ENCODE results near the gene TAS1R1. TPM values are rescaled to one million over a fixed set of nuclear protein-coding genes. Genes with fewer than 3 reads are reported as not detected.
A peak's percentile ranks its signal among the peaks of the same experiment; 100 is the strongest.

Gene TAS1R1
- total and polyA plus RNA-seq, 10 of the 15 experiments (the other 5 are each of a cell fraction or from before 2014, with no cell fraction given) = 0.03 to 0.06 (median 0.04) TPM; not detected in 7

DNA sequence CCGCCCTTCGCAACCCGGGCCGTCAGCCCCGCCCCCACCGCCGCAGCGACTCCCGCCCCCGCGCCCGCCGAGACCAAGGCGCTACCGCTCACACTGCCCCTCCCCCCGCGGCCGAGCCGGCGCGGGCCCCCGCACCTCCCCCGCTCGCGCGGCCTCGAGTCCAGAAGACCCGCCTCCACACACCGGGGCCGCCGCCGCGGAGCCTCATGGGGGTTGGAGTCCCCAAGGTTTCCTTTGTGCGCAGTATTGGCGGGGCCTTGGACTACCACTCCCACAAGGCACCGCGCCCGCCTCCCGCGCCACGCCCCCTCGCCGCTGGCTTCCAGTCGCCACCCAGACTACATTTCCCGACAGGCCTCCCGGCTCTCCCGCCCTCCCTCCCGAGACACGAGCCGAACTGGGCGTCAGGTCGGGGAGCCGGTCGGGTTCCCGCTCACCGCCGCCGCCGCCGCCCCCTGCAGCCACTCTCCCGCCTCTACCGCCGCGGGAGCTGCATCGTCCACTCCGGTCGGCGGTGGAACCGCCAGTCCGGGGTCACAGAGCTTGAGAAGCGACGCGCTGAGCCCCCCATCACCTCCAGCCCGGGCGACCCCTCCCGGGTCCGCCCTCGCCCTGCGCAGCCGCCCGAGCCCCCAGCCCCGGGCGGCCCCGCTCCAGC, 58.4 kb downstream of the TAS1R1 start, which contains the start of gene PHF13 (continued):
- TF ChIP-seq ZBTB33 (IDR thresholded peaks at IDR 0.05) = no peak
- peak; percentile 33 for TF ChIP-seq RUNX3 (IDR thresholded peaks at IDR 0.05; ENCODE audit: low read length)
- no peak for TF ChIP-seq NFIC (IDR thresholded peaks at IDR 0.05; ENCODE audit: low read depth, low read length)
- TF ChIP-seq ATF7 (IDR thresholded peaks at IDR 0.05; ENCODE audit: low read depth) = no peak
- TF ChIP-seq MEF2B (IDR thresholded peaks at IDR 0.05; ENCODE audit: partially characterized antibody, poor library complexity, severe bottlenecking) = no peak
- TF ChIP-seq IRF4 (IDR thresholded peaks at IDR 0.05; ENCODE audit: low read depth, low read length) = no peak
- no peak; the same call in none of the 2 replicates for TF ChIP-seq MAX (IDR thresholded peaks at IDR 0.05; ENCODE audit: low read depth, low read length)
- no peak for TF ChIP-seq CBX5 (IDR thresholded peaks at IDR 0.05; ENCODE audit: low read depth)
- no peak for TF ChIP-seq RFX5 (IDR thresholded peaks at IDR 0.05; ENCODE audit: low read depth, low read length)
- peak; percentile 99 for TF ChIP-seq IKZF1 (conservative IDR thresholded peaks at IDR 0.05)
- TF ChIP-seq TCF3 (IDR thresholded peaks at IDR 0.05; ENCODE audit: borderline replicate concordance, insufficient read depth, low read depth, low read length) = 0 out of 2 replicates have a peak, but pooled peaks have one; percentile 25
- peak; percentile 98 for TF ChIP-seq HCFC1 (IDR thresholded peaks at IDR 0.05; ENCODE audit: low read length)
- no peak for TF ChIP-seq ELK1 (IDR thresholded peaks at IDR 0.05; ENCODE audit: low read depth, low read length)
- 0 out of 2 replicates have a peak, but pooled peaks have one; percentile 26 for TF ChIP-seq SMARCA5 (IDR thresholded peaks at IDR 0.05)
- TF ChIP-seq ZBTB40 (IDR thresholded peaks at IDR 0.05; ENCODE audit: borderline replicate concordance) = no peak; the same call in 1 of the 2 replicates
- TF ChIP-seq NR2F1 (conservative IDR thresholded peaks at IDR 0.05) = no peak
- TF ChIP-seq PML (IDR thresholded peaks at IDR 0.05; ENCODE audit: low read length) = no peak
- TF ChIP-seq, protein P1, sequence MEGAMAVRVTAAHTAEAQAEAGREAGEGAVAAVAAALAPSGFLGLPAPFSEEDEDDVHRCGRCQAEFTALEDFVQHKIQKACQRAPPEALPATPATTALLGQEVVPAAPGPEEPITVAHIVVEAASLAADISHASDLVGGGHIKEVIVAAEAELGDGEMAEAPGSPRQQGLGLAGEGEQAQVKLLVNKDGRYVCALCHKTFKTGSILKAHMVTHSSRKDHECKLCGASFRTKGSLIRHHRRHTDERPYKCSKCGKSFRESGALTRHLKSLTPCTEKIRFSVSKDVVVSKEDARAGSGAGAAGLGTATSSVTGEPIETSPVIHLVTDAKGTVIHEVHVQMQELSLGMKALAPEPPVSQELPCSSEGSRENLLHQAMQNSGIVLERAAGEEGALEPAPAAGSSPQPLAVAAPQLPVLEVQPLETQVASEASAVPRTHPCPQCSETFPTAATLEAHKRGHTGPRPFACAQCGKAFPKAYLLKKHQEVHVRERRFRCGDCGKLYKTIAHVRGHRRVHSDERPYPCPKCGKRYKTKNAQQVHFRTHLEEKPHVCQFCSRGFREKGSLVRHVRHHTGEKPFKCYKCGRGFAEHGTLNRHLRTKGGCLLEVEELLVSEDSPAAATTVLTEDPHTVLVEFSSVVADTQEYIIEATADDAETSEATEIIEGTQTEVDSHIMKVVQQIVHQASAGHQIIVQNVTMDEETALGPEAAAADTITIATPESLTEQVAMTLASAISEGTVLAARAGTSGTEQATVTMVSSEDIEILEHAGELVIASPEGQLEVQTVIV (IDR thresholded peaks at IDR 0.05; ENCODE audit: borderline replicate concordance, partially characterized antibody) = no peak

All from GM12878 (cell line).